HepG2 (cell line): ENCODE measurements around the gene ARTN. TPM values are rescaled to one million over a fixed set of nuclear protein-coding genes. Genes with fewer than 3 reads are reported as not detected.

Experiments
- ARHGAP35 ChIP-seq: sonication (generic); formaldehyde crosslinking; IDR thresholded peaks from 2 replicates; pipeline ENCODE4 v1.9.0; 2022; ENCODE audit warnings: mild to moderate bottlenecking, inconsistent platforms, moderate library complexity, missing genetic modification reagents, borderline replicate concordance
- HOXD1 ChIP-seq: sonication (generic); formaldehyde crosslinking; IDR thresholded peaks from 2 replicates; pipeline ENCODE4 v1.5.0; 2020; ENCODE audit warnings: missing genetic modification reagents
- MATR3 ChIP-seq: sonication (generic); formaldehyde crosslinking; IDR thresholded peaks from 2 replicates; pipeline ENCODE4 v1.4.0; 2020; ENCODE audit warnings: missing genetic modification reagents
- NFRKB ChIP-seq: fragments of 450-650 bp; IDR thresholded peaks from 2 replicates; pipeline ENCODE4 v1.6.1; 2017
- PCBP1 ChIP-seq: fragments of 200-400 bp; formaldehyde crosslinking; IDR thresholded peaks from 2 replicates; pipeline ENCODE4 v1.6.1; 2017; ENCODE audit warnings: mild to moderate bottlenecking, low read depth, low read length, borderline replicate concordance
- YEATS4 ChIP-seq: sonication (generic); formaldehyde crosslinking; IDR thresholded peaks from 2 replicates; pipeline ENCODE4 v1.4.0; 2020; ENCODE audit warnings: missing genetic modification reagents, borderline replicate concordance
- ZNF143 ChIP-seq: sonication (generic); formaldehyde crosslinking; IDR thresholded peaks from 2 replicates; pipeline ENCODE4 v1.4.0; 2020; ENCODE audit warnings: missing genetic modification reagents
- ZNF205 ChIP-seq: IDR thresholded peaks from 2 replicates; pipeline ENCODE4 v1.6.1; 2018; ENCODE audit warnings: missing biosample characterization, missing genetic modification reagents
- ZNF337 ChIP-seq: sonication (generic); formaldehyde crosslinking; IDR thresholded peaks from 2 replicates; pipeline ENCODE4 v1.5.1; 2020; ENCODE audit warnings: missing genetic modification reagents, low read depth, mild to moderate bottlenecking, borderline replicate concordance
- ZNF670 ChIP-seq: sonication (generic); formaldehyde crosslinking; IDR thresholded peaks from 2 replicates; pipeline ENCODE4 v1.8.0; 2022; ENCODE audit warnings: mild to moderate bottlenecking, missing genetic modification reagents, borderline replicate concordance
- ZNF749 ChIP-seq: sonication (generic); formaldehyde crosslinking; IDR thresholded peaks from 2 replicates; pipeline ENCODE4 v1.8.0; 2022; ENCODE audit warnings: mild to moderate bottlenecking, missing genetic modification reagents, moderate library complexity, borderline replicate concordance
- ZNF773 ChIP-seq: sonication (generic); formaldehyde crosslinking; IDR thresholded peaks from 2 replicates; pipeline ENCODE4 v1.4.0; 2020; ENCODE audit warnings: missing genetic modification reagents, borderline replicate concordance
- polyA plus RNA-seq, 8 experiments: library from polyadenylated mRNA; depleted of rRNA in 3 of 8; stranded (reverse) in 7 of 8; unstranded in 1 of 8; fragments of >200 nt; fragmentation: Illumina TruSeq in 4 of 8; extraction: Trizol in 4 of 8; gene quantifications; 2 replicates each; pipeline versions ENCODE4 v1.2.1 to v1.2.3, GENCODE V29; 2011 to 2016; ENCODE audit warnings: low read depth in 4 of 8, missing spikeins in 1 of 8, mixed read lengths in 1 of 8; ENCODE audit not compliant: insufficient read depth in 1 of 8
- total RNA-seq, 5 experiments: library from RNA; depleted of rRNA; stranded (reverse); fragments of >200 nt; fragmentation: Illumina TruSeq; extraction: Trizol; gene quantifications; 2 replicates each; pipeline ENCODE4 v1.2.3, GENCODE V29; 2016; ENCODE audit warnings: low read depth in 1 of 5
- TF ChIP-seq, protein P1 (sequence below): sonication (generic); formaldehyde crosslinking; IDR thresholded peaks from 2 replicates; pipeline ENCODE4 v1.5.1; 2020; ENCODE audit warnings: mild to moderate bottlenecking, moderate library complexity, missing genetic modification reagents
- TF ChIP-seq, protein P2 (sequence below): sonication (generic); formaldehyde crosslinking; IDR thresholded peaks from 2 replicates; pipeline ENCODE4 v1.4.0; 2020; ENCODE audit warnings: missing genetic modification reagents
- TF ChIP-seq, protein P3 (sequence below): sonication (generic); formaldehyde crosslinking; IDR thresholded peaks from 2 replicates; pipeline ENCODE4 v1.5.0; 2020; ENCODE audit warnings: missing genetic modification reagents, mild to moderate bottlenecking, borderline replicate concordance
- TF ChIP-seq, protein P4 (sequence below): IDR thresholded peaks from 2 replicates; pipeline ENCODE4 v1.6.1; 2016
- TF ChIP-seq, protein P5 (sequence below): sonication (generic); formaldehyde crosslinking; IDR thresholded peaks from 2 replicates; pipeline ENCODE4 v1.8.0; 2023; ENCODE audit warnings: mild to moderate bottlenecking, missing genetic modification reagents
- TF ChIP-seq, protein P6 (sequence below): sonication (generic); formaldehyde crosslinking; IDR thresholded peaks from 2 replicates; pipeline ENCODE4 v1.4.0; 2020; ENCODE audit warnings: missing genetic modification reagents

The ARTN gene
- total and polyA plus RNA-seq, 2 of the 13 experiments (the other 11 are each of a cell fraction or from before 2014, with no cell fraction given), result 0.11 to 0.62 TPM

DNA sequence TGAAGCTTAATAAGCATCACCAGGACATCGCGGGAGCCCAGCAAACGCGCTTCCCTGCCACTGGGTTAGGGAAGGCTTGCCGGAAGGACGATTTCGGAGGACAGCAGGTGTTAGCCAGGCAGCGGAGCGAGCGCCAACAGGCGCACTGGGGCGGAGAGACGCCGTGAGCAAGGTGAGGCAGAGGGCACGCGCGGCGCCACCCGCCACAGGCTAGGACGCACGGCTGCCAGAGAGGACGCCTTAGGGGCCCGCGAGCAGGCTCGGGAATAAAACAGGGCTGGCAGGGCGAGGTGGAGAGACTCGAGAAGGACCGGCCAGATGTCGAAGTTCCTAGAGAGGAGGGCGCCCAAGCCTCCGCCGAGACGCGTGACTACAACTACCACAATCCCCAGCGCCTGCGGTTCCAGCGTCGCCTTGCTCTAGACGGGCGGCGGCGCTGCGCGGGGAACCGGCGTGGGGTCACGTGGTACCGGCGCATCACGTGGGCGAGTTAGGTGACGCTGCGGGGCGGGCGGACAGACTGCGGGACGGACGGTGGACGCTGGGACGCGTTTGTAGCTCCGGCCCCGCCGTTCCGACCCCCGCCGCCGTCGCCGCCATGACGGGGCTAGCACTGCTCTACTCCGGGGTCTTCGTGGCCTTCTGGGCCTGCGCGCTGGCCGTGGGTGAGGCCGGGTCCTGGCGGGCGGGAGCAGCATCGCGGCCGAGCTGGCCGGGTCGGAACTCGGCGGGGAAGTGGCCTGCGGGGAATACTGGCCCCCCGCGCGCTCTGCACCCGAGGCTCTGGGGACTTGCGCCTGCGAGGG, 41.0 kb downstream of the ARTN start, which contains the start of gene ATP6V0B (continued):
- TF ChIP-seq, protein P1, sequence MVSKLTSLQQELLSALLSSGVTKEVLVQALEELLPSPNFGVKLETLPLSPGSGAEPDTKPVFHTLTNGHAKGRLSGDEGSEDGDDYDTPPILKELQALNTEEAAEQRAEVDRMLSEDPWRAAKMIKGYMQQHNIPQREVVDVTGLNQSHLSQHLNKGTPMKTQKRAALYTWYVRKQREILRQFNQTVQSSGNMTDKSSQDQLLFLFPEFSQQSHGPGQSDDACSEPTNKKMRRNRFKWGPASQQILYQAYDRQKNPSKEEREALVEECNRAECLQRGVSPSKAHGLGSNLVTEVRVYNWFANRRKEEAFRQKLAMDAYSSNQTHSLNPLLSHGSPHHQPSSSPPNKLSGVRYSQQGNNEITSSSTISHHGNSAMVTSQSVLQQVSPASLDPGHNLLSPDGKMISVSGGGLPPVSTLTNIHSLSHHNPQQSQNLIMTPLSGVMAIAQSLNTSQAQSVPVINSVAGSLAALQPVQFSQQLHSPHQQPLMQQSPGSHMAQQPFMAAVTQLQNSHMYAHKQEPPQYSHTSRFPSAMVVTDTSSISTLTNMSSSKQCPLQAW (CRISPR knock-in tag), result peak; percentile 74
- TF ChIP-seq MATR3 (CRISPR knock-in tag), result no peak
- TF ChIP-seq PCBP1, result no peak
- no peak for TF ChIP-seq ZNF337
- TF ChIP-seq, protein P2, sequence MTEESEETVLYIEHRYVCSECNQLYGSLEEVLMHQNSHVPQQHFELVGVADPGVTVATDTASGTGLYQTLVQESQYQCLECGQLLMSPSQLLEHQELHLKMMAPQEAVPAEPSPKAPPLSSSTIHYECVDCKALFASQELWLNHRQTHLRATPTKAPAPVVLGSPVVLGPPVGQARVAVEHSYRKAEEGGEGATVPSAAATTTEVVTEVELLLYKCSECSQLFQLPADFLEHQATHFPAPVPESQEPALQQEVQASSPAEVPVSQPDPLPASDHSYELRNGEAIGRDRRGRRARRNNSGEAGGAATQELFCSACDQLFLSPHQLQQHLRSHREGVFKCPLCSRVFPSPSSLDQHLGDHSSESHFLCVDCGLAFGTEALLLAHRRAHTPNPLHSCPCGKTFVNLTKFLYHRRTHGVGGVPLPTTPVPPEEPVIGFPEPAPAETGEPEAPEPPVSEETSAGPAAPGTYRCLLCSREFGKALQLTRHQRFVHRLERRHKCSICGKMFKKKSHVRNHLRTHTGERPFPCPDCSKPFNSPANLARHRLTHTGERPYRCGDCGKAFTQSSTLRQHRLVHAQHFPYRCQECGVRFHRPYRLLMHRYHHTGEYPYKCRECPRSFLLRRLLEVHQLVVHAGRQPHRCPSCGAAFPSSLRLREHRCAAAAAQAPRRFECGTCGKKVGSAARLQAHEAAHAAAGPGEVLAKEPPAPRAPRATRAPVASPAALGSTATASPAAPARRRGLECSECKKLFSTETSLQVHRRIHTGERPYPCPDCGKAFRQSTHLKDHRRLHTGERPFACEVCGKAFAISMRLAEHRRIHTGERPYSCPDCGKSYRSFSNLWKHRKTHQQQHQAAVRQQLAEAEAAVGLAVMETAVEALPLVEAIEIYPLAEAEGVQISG (CRISPR knock-in tag), result peak; percentile 93
- TF ChIP-seq, protein P3, sequence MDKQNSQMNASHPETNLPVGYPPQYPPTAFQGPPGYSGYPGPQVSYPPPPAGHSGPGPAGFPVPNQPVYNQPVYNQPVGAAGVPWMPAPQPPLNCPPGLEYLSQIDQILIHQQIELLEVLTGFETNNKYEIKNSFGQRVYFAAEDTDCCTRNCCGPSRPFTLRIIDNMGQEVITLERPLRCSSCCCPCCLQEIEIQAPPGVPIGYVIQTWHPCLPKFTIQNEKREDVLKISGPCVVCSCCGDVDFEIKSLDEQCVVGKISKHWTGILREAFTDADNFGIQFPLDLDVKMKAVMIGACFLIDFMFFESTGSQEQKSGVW (CRISPR knock-in tag), result no peak; the same call in 1 of the 2 replicates
- TF ChIP-seq ZNF773 (CRISPR knock-in tag), result no peak
- TF ChIP-seq, protein P4, sequence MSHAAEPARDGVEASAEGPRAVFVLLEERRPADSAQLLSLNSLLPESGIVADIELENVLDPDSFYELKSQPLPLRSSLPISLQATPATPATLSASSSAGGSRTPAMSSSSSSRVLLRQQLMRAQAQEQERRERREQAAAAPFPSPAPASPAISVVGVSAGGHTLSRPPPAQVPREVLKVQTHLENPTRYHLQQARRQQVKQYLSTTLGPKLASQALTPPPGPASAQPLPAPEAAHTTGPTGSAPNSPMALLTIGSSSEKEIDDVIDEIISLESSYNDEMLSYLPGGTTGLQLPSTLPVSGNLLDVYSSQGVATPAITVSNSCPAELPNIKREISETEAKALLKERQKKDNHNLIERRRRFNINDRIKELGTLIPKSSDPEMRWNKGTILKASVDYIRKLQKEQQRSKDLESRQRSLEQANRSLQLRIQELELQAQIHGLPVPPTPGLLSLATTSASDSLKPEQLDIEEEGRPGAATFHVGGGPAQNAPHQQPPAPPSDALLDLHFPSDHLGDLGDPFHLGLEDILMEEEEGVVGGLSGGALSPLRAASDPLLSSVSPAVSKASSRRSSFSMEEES (CRISPR knock-in tag), result peak; percentile 95
- peak; percentile 97 for TF ChIP-seq ZNF143 (CRISPR knock-in tag)
- peak; percentile 74; the same call in 1 of the 2 replicates for TF ChIP-seq ZNF749
- no peak for TF ChIP-seq HOXD1 (CRISPR knock-in tag)
- peak; percentile 69 for TF ChIP-seq YEATS4 (CRISPR knock-in tag)
- peak; percentile 100 for TF ChIP-seq ZNF205 (CRISPR knock-in tag)
- peak; percentile 49; the same call in 1 of the 2 replicates for TF ChIP-seq ARHGAP35 (CRISPR knock-in tag)
- TF ChIP-seq, protein P5, sequence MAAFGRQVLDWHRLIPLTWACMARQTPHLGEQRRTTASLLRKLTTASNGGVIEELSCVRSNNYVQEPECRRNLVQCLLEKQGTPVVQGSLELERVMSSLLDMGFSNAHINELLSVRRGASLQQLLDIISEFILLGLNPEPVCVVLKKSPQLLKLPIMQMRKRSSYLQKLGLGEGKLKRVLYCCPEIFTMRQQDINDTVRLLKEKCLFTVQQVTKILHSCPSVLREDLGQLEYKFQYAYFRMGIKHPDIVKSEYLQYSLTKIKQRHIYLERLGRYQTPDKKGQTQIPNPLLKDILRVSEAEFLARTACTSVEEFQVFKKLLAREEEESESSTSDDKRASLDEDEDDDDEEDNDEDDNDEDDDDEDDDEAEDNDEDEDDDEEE (CRISPR knock-in tag), result no peak; the same call in 1 of the 2 replicates
- peak; percentile 68; the same call in 1 of the 2 replicates for TF ChIP-seq ZNF670 (CRISPR knock-in tag)
- TF ChIP-seq, protein P6, sequence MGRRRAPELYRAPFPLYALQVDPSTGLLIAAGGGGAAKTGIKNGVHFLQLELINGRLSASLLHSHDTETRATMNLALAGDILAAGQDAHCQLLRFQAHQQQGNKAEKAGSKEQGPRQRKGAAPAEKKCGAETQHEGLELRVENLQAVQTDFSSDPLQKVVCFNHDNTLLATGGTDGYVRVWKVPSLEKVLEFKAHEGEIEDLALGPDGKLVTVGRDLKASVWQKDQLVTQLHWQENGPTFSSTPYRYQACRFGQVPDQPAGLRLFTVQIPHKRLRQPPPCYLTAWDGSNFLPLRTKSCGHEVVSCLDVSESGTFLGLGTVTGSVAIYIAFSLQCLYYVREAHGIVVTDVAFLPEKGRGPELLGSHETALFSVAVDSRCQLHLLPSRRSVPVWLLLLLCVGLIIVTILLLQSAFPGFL (CRISPR knock-in tag), result no peak
- no peak for TF ChIP-seq NFRKB
